NB4 (cell line): ENCODE data around the gene IFI6.

Source experiments
- DNase-seq: peaks from one replicate; pipeline ENCODE4 v3.0.0; 2010; ENCODE audit warnings: low read depth
- H3K4me3 ChIP-seq: one replicate; pipeline ENCODE4 v1.5.1; 2011; ENCODE audit warnings: mild to moderate bottlenecking, low read depth, low read length, moderate library complexity
- MYC ChIP-seq: IDR thresholded peaks from 2 replicates; pipeline ENCODE4 v1.6.1; 2011; ENCODE audit warnings: low read depth, low read length
- POLR2A ChIP-seq: IDR thresholded peaks from 2 replicates; pipeline ENCODE4 v1.6.1; 2011; ENCODE audit warnings: mild to moderate bottlenecking; ENCODE audit not compliant: insufficient read length; ENCODE audit errors: extremely low read depth
- TF ChIP-seq, protein P1 (sequence below): IDR thresholded peaks from 2 replicates; pipeline ENCODE4 v1.6.1; 2011; ENCODE audit warnings: low read depth, low read length
- TF ChIP-seq, protein P2 (sequence below): IDR thresholded peaks from one replicate; pipeline ENCODE4 v1.5.1; 2012; ENCODE audit warnings: low read depth, low read length

IFI6 gene

DNA sequence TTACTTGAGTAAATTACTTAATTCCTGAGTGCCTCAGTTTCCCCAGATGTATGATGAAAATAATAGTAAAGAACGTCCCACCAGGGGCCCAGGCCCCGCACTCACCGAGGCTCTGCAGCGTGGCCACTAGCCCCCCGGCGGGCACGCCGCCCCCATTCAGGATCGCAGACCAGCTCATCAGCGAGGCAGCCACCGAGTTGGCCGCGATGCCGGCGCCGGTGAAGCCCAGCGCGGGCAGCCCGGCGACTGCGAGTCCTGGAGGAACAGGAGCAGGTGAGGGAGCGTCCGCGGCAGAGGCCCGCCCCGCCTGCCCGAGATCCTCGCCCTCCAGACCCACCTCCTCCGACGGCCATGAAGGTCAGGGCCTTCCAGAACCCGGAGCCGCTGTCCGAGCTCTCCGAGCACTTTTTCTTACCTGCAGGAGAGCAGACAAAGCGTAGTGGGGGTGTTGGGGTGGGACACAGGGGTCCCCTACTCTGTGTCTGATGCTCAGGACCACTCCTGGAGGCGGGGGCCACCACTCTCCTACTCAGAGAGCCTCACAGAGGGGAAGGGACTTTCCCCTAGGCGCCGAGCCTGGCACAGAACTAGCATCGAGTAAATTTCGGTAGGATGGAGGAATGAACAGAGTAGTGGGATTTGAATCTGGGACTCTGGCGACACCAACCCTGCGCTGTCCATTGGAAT, 3.7 kb downstream of the IFI6 start:
- DNase-seq, result no peak
- TF ChIP-seq MYC (no peak), POLR2A (no peak)
- TF ChIP-seq, protein P1, sequence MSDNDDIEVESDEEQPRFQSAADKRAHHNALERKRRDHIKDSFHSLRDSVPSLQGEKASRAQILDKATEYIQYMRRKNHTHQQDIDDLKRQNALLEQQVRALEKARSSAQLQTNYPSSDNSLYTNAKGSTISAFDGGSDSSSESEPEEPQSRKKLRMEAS, result no peak
- TF ChIP-seq, protein P2, sequence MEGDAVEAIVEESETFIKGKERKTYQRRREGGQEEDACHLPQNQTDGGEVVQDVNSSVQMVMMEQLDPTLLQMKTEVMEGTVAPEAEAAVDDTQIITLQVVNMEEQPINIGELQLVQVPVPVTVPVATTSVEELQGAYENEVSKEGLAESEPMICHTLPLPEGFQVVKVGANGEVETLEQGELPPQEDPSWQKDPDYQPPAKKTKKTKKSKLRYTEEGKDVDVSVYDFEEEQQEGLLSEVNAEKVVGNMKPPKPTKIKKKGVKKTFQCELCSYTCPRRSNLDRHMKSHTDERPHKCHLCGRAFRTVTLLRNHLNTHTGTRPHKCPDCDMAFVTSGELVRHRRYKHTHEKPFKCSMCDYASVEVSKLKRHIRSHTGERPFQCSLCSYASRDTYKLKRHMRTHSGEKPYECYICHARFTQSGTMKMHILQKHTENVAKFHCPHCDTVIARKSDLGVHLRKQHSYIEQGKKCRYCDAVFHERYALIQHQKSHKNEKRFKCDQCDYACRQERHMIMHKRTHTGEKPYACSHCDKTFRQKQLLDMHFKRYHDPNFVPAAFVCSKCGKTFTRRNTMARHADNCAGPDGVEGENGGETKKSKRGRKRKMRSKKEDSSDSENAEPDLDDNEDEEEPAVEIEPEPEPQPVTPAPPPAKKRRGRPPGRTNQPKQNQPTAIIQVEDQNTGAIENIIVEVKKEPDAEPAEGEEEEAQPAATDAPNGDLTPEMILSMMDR, result no peak
- no peak overlapping the region for H3K4me3 ChIP-seq

DNA sequence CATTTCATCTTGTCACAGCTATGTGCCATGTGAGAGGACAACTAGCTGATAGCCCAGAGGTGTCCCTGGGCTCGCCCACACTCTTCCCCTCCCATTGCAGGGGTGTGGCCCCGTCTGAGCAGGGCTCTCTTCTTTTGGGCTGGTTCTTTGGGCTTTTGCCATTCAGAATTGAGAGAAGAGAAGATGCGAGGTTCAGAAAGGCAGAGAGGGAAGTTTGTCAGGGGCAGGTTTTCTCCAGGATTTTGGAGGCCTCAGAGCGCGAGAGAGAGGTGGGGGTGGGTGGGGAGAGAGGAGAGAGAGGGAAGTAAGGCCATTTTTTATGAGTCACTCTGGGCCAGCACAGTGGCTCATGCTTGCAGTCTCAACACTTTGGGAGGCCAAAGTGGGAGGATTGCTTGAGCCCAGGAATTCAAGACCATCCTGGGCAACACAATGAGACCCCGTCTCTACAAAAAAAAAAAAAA, 5.2 kb downstream of the IFI6 start:
- DNase-seq, result peak; percentile 78
- H3K4me3 ChIP-seq, result no peak overlapping the region
- no peak for TF ChIP-seq POLR2A

DNA sequence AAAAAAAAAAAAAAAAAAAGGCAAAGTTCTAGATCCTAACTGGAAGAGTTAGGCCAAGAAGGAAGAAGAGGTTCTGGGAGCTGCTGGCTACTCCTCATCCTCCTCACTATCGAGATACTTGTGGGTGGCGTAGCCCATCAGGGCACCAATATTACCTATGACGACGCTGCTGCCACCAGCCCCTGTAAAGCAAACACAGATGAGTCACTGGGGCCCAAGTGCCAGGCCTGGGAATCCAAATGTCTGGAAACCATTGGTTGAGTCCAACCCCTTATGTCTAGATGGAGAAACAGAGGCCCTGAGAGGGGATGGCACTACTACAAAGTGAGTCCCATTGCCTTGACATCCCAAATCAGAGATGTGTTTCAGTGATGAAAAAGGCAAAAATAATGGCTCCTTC, 5.7 kb downstream of the IFI6 start:
- TF ChIP-seq, protein P2, result no peak
- TF ChIP-seq POLR2A, result no peak
- TF ChIP-seq MYC, result no peak
- TF ChIP-seq, protein P1, result no peak
- H3K4me3 ChIP-seq, result no peak overlapping the region
- no peak for DNase-seq

DNA sequence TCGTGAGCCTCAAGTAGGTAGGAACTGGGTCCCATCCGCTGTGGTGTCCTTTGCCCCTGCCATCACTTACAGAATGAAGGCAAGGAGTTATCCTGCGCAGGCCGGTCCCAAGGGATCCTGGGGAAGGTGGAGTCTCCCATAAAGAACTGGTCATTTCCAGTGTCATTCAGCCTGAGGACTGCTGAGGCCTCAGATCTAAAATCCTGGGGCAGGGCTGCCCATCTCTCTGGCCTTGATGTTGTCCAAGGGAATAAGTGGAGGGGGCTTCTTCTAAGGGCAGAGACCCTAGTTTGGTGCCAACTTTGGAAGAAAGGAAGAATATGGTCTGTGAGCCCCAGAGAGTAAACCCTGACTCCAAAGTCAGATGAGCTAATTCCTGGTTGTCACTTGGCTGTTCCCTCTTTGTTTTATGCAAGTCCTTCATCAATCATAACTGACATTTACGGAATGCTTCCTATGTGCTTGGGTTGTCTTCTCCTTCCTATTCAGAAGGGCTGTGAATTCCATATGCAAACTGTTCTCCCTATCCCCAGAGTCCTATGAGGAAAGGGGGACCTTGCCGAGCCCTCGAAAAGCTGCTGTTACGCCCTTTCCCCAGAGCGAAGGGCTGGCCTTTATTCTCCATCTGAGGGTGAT, 6.9 kb downstream of the IFI6 start:
- no peak overlapping the region for H3K4me3 ChIP-seq
- TF ChIP-seq, protein P1, result no peak
- TF ChIP-seq MYC (no peak), POLR2A (no peak)
- TF ChIP-seq, protein P2, result no peak
- no peak for DNase-seq

DNA sequence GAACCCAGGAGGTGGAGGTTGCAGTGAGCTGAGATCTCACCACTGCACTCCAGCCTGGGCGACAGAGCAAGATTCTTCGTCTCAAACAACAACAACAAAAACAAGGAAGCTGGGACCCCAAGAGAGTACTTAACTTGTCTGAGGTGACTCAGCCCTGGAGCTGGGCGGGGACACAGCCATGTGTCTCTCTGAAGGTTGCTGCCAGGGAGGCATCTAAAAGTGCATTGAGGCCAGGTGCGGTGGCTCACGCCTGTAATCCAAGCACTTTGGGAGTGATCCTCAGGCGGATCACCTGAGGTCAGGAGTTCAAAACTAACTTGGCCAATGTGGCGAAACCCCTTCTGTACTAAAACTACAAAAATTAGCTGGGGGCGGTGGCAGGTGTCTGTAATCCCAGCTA, 7.7 kb downstream of the IFI6 start:
- TF ChIP-seq, protein P1, result no peak
- TF ChIP-seq, protein P2, result no peak
- TF ChIP-seq POLR2A, result no peak
- TF ChIP-seq MYC, result no peak
- H3K4me3 ChIP-seq, result no peak overlapping the region
- peak; percentile 68 for DNase-seq

DNA sequence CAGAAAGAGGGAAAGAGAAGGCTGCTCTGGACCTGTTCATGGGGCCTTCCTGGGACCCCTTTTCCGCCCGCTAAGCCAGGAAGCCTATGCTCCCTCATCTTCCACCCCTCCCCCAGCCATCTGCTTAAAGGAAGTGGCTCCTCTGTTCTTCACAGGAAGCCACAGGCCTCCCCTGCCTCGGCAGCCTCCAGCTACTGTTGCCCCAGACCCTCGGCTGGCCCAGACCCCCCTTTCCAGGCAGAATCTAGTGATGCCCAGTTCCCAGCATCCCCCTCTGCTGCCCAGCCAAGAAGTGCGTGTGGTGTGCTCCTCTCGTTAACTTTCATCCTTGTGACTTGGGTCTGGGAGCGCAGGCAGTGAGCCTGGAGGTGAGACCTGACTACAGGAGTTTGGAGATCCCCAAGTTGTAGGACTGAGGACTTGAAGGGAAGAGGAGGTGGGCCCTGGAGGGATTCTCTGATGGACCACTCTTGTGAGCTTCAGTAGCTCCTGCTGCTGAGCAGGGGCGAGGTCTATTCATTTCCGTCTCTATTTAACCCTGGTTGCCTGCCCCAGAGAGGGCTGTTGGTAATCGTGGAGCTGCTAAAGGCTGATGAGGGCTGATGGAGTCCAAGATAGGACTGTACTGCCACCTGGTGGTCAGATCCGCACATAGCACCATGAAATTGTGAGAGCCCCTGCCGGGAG, 9.1 kb downstream of the IFI6 start:
- H3K4me3 ChIP-seq, result no peak overlapping the region
- DNase-seq, result peak; percentile 90
- TF ChIP-seq, protein P2, result peak; percentile 77
- TF ChIP-seq, protein P1, result no peak
